ENCODE results near the gene RRAGC. TPM values are rescaled to one million over a fixed set of nuclear protein-coding genes. Genes with fewer than 3 reads are reported as not detected.

RRAGC gene
- total RNA-seq, 1 experiment from 2014 or later: 11.4 TPM

DNA sequence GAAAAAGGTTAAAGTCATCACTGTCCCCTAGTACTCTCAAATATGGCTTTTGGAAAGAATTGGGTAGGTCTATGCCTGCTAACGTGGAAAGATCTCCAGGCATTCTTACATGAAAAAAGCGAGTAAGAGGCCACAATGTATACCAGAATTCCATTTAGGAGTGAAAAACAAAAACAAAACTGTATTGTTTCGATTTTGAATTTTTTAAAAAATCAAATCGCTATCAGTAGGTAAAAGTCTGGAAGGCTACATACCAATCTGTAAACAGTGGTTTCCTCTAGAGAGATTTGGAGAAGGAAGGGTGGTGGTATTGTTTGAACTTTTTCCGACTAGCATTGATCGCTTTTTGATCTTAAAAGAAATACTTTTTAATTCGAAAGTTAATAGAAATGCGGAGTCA lies 55.9 kb downstream of the RRAGC start:
- H3K4me3 Mint-ChIP-seq: peak overlapping the region; percentile 67
- peaks cover 15% of the 10 kb centered on the region for H3K4me1 Mint-ChIP-seq
- H3K9me3 Mint-ChIP-seq: 0 out of 2 replicates have a peak, but pooled peaks cover 4% of the 10 kb centered on the region
- POLR2A ChIA-PET: no interaction called here
- no peak for DNase-seq (ENCODE audit: low spot score)
- CTCF ChIA-PET: interaction anchor here (0.7 to 1.0 kb wide), 3 partner anchors 63 to 944 kb away, joined by 3 to 4 read pairs (median 3); no protein-coding TSS in a partner anchor
- TF ChIP-seq, protein P1, sequence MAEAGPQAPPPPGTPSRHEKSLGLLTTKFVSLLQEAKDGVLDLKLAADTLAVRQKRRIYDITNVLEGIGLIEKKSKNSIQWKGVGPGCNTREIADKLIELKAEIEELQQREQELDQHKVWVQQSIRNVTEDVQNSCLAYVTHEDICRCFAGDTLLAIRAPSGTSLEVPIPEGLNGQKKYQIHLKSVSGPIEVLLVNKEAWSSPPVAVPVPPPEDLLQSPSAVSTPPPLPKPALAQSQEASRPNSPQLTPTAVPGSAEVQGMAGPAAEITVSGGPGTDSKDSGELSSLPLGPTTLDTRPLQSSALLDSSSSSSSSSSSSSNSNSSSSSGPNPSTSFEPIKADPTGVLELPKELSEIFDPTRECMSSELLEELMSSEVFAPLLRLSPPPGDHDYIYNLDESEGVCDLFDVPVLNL (CRISPR knock-in tag; IDR thresholded peaks at IDR 0.05; ENCODE audit: borderline replicate concordance, low read depth): no peak
- TF ChIP-seq FOXP1 (CRISPR knock-in tag; IDR thresholded peaks at IDR 0.05; ENCODE audit: borderline replicate concordance): no peak
- no peak for TF ChIP-seq ZNF138 (CRISPR knock-in tag; conservative IDR thresholded peaks at IDR 0.05)
- TF ChIP-seq, protein P2, sequence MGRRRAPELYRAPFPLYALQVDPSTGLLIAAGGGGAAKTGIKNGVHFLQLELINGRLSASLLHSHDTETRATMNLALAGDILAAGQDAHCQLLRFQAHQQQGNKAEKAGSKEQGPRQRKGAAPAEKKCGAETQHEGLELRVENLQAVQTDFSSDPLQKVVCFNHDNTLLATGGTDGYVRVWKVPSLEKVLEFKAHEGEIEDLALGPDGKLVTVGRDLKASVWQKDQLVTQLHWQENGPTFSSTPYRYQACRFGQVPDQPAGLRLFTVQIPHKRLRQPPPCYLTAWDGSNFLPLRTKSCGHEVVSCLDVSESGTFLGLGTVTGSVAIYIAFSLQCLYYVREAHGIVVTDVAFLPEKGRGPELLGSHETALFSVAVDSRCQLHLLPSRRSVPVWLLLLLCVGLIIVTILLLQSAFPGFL (CRISPR knock-in tag; IDR thresholded peaks at IDR 0.05; ENCODE audit: borderline replicate concordance): no peak
- TF ChIP-seq CREM (CRISPR knock-in tag; IDR thresholded peaks at IDR 0.05): no peak
- TF ChIP-seq, protein P3, sequence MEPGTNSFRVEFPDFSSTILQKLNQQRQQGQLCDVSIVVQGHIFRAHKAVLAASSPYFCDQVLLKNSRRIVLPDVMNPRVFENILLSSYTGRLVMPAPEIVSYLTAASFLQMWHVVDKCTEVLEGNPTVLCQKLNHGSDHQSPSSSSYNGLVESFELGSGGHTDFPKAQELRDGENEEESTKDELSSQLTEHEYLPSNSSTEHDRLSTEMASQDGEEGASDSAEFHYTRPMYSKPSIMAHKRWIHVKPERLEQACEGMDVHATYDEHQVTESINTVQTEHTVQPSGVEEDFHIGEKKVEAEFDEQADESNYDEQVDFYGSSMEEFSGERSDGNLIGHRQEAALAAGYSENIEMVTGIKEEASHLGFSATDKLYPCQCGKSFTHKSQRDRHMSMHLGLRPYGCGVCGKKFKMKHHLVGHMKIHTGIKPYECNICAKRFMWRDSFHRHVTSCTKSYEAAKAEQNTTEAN (CRISPR knock-in tag; IDR thresholded peaks at IDR 0.05): no peak
- TF ChIP-seq, protein P4, sequence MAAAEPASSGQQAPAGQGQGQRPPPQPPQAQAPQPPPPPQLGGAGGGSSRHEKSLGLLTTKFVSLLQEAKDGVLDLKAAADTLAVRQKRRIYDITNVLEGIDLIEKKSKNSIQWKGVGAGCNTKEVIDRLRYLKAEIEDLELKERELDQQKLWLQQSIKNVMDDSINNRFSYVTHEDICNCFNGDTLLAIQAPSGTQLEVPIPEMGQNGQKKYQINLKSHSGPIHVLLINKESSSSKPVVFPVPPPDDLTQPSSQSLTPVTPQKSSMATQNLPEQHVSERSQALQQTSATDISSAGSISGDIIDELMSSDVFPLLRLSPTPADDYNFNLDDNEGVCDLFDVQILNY (CRISPR knock-in tag; IDR thresholded peaks at IDR 0.05): no peak
- no peak for TF ChIP-seq ETV6 (CRISPR knock-in tag; IDR thresholded peaks at IDR 0.05)
- no peak overlapping the region for H3K27ac Mint-ChIP-seq
- H3K36me3 Mint-ChIP-seq: no peaks in the 10 kb centered on the region
- ATAC-seq: no peak
- peaks cover 63% of the 10 kb centered on the region for H3K27me3 Mint-ChIP-seq (ENCODE audit: low read depth)

DNA sequence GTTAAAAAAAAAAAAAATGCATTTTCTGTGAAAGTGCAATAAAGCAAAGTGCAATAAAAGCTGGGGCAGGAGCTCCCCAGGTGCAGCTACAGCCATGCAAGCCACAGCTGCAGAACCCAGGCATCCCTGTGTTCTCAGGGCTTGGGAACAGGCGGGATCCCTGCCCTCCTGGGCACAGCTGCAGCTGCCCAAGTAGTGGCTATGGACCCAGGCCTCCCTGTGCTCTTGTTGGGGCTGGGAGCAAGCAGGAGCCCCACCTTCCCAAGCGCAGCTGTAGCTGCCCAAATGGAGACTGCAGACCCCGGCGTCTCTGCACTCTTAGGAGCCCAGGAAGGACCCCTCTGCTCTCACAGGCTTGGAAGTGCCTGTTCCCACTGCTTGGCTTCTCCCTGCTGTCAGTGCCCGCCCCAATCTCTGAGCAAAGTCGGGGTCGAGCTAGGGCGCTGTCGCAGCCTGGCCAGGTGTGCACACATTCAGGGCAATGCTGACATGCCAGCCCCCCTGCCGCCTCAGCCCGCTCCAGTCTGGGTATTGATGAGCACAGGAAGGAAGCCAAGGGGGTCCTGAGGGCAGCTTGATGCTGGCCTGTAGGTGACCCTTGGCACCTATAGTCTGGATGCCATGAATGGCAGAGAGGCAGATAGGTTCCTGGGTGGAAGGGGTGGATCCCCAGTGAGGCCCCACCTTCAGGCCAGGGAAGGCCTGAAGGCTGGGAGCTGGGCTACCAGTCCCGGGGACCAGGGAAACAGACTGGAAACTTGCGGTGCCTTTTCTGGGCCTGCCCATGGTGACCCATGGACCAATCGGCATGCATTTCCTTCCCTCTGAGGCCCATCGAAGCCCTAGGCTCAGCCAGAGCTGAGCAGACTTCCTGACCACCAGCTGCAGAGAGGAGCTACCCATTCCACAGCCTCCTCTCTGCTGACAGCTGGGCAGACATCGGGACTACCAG lies 58.6 kb downstream of the RRAGC start:
- ATAC-seq: peak; percentile 15; the same call in 1 of the 2 replicates
- Mint-ChIP-seq H3K27me3 (ENCODE audit: low read depth) (peaks cover 47% of the 10 kb centered on the region), H3K9me3 (0 out of 2 replicates have a peak, but pooled peaks cover under 1% of the 10 kb centered on the region), H3K4me1 (peaks cover 15% of the 10 kb centered on the region), H3K27ac (no peak overlapping the region), H3K36me3 (no peaks in the 10 kb centered on the region), H3K4me3 (no peak overlapping the region)
- DNase-seq (ENCODE audit: low spot score): no peak
- ChIA-PET POLR2A (no interaction called here), CTCF (interaction anchor here (0.6 to 2.7 kb wide), 8 partner anchors 11 to 276 kb away, joined by 3 to 14 read pairs (median 4); no protein-coding TSS in a partner anchor)
- no peak for TF ChIP-seq SP1 (CRISPR knock-in tag; conservative IDR thresholded peaks at IDR 0.05)
- TF ChIP-seq, protein P5, sequence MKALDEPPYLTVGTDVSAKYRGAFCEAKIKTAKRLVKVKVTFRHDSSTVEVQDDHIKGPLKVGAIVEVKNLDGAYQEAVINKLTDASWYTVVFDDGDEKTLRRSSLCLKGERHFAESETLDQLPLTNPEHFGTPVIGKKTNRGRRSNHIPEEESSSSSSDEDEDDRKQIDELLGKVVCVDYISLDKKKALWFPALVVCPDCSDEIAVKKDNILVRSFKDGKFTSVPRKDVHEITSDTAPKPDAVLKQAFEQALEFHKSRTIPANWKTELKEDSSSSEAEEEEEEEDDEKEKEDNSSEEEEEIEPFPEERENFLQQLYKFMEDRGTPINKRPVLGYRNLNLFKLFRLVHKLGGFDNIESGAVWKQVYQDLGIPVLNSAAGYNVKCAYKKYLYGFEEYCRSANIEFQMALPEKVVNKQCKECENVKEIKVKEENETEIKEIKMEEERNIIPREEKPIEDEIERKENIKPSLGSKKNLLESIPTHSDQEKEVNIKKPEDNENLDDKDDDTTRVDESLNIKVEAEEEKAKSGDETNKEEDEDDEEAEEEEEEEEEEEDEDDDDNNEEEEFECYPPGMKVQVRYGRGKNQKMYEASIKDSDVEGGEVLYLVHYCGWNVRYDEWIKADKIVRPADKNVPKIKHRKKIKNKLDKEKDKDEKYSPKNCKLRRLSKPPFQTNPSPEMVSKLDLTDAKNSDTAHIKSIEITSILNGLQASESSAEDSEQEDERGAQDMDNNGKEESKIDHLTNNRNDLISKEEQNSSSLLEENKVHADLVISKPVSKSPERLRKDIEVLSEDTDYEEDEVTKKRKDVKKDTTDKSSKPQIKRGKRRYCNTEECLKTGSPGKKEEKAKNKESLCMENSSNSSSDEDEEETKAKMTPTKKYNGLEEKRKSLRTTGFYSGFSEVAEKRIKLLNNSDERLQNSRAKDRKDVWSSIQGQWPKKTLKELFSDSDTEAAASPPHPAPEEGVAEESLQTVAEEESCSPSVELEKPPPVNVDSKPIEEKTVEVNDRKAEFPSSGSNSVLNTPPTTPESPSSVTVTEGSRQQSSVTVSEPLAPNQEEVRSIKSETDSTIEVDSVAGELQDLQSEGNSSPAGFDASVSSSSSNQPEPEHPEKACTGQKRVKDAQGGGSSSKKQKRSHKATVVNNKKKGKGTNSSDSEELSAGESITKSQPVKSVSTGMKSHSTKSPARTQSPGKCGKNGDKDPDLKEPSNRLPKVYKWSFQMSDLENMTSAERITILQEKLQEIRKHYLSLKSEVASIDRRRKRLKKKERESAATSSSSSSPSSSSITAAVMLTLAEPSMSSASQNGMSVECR (CRISPR knock-in tag; IDR thresholded peaks at IDR 0.05; ENCODE audit: borderline replicate concordance): no peak
- no peak for TF ChIP-seq ZNF416 (CRISPR knock-in tag; IDR thresholded peaks at IDR 0.05)
- TF ChIP-seq CBFB (CRISPR knock-in tag; IDR thresholded peaks at IDR 0.05; ENCODE audit: low read depth): no peak
- TF ChIP-seq FOXK1 (CRISPR knock-in tag; IDR thresholded peaks at IDR 0.05): no peak
- TF ChIP-seq CREB1 (CRISPR knock-in tag; IDR thresholded peaks at IDR 0.05): no peak
- TF ChIP-seq SMAD4 (CRISPR knock-in tag; IDR thresholded peaks at IDR 0.05): no peak
- TF ChIP-seq, protein P6, sequence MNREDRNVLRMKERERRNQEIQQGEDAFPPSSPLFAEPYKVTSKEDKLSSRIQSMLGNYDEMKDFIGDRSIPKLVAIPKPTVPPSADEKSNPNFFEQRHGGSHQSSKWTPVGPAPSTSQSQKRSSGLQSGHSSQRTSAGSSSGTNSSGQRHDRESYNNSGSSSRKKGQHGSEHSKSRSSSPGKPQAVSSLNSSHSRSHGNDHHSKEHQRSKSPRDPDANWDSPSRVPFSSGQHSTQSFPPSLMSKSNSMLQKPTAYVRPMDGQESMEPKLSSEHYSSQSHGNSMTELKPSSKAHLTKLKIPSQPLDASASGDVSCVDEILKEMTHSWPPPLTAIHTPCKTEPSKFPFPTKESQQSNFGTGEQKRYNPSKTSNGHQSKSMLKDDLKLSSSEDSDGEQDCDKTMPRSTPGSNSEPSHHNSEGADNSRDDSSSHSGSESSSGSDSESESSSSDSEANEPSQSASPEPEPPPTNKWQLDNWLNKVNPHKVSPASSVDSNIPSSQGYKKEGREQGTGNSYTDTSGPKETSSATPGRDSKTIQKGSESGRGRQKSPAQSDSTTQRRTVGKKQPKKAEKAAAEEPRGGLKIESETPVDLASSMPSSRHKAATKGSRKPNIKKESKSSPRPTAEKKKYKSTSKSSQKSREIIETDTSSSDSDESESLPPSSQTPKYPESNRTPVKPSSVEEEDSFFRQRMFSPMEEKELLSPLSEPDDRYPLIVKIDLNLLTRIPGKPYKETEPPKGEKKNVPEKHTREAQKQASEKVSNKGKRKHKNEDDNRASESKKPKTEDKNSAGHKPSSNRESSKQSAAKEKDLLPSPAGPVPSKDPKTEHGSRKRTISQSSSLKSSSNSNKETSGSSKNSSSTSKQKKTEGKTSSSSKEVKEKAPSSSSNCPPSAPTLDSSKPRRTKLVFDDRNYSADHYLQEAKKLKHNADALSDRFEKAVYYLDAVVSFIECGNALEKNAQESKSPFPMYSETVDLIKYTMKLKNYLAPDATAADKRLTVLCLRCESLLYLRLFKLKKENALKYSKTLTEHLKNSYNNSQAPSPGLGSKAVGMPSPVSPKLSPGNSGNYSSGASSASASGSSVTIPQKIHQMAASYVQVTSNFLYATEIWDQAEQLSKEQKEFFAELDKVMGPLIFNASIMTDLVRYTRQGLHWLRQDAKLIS (CRISPR knock-in tag; IDR thresholded peaks at IDR 0.05; ENCODE audit: borderline replicate concordance): no peak
- no peak for TF ChIP-seq ZNF317 (CRISPR knock-in tag; IDR thresholded peaks at IDR 0.05; ENCODE audit: borderline replicate concordance, low read depth)
- no peak for TF ChIP-seq IRF2 (CRISPR knock-in tag; IDR thresholded peaks at IDR 0.05; ENCODE audit: borderline replicate concordance, low read depth)
- TF ChIP-seq, protein P7, sequence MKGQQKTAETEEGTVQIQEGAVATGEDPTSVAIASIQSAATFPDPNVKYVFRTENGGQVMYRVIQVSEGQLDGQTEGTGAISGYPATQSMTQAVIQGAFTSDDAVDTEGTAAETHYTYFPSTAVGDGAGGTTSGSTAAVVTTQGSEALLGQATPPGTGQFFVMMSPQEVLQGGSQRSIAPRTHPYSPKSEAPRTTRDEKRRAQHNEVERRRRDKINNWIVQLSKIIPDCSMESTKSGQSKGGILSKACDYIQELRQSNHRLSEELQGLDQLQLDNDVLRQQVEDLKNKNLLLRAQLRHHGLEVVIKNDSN (CRISPR knock-in tag; IDR thresholded peaks at IDR 0.05): no peak
